HG03066 (cell line): ENCODE data around the gene SH2D3C.
A peak's percentile ranks its signal among the peaks of the same experiment; 100 is the strongest.

ENCODE experiments used
- ATAC-seq: cut with Tn5 transposase; IDR thresholded peaks from one replicate; pipeline ENCODE4 v1.9.1; 2021; ENCODE audit warnings: low read depth; ENCODE audit not compliant: unreplicated experiment

The SH2D3C gene

GRCh38 chr9:127808347-127809001 lies 30.0 kb upstream of the SH2D3C start:
- ATAC-seq, result no peak

GRCh38 chr9:127806871-127807270 lies 28.4 kb upstream of the SH2D3C start:
- no peak for ATAC-seq

DNA sequence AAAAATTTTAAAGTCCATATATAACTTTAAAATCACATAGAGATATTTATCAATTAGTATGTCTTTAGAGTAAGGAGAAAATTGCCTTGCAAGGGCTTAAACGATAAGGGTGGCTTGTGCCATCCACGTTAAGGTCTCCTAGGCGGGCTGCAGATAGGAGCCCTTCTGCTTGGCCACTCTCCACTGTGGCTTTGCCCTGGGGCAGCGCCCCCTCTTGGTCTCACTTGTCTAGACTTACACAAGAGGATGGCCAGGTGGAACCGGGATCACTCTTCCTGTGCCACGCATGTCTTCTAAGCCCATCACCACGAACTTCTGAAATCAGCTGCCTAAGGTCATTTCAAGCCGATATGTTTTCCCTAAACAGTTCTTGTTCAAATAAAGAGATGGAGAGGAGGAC lies 27.2 kb upstream of the SH2D3C start:
- ATAC-seq, result no peak

GRCh38 chr9:127803507-127804352 lies 25.3 kb upstream of the SH2D3C start:
- ATAC-seq, result no peak

GRCh38 chr9:127802576-127803443 lies 24.3 kb upstream of the SH2D3C start, which contains the start of gene FPGS:
TSS of gene FPGS (plus strand) at chr9:127802882. CDS start at chr9:127802925, 43 bp downstream.
- ATAC-seq, result peak; percentile 79

GRCh38 chr9:127801955-127802575 lies 23.6 kb upstream of the SH2D3C start:
- no peak for ATAC-seq

- ATAC-seq, result no peak
These were observed 18.4 kb upstream of the SH2D3C start for GRCh38 chr9:127796852-127797370.

DNA sequence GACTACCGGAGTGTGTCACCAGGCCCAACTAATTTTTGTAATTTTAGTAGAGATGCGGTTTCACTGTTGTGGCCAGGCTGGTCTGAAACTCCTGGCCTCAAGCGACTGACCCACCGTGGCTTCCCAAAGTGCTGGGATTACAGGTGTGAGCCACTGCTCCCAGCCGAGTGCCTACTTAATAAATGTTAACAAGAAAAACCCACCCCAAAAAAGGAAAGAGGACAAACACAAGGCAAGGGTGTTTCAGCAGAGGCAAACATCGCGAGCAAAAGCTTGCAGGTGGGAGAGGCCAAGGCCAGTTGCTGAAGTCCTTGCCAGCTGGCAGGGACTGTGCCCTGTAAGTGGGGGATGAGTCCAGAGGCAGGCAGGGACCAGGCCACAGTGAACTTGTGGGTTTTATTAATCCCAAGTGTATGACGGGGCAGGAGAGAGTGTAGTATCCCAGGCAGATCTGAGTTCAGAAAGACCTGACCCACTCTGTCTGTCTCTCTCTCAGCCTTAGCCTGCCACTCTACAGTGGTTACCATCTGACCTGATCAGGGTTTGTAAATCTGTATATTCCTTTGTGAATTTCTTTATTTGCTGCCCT lies 17.9 kb upstream of the SH2D3C start:
- ATAC-seq, result no peak

DNA sequence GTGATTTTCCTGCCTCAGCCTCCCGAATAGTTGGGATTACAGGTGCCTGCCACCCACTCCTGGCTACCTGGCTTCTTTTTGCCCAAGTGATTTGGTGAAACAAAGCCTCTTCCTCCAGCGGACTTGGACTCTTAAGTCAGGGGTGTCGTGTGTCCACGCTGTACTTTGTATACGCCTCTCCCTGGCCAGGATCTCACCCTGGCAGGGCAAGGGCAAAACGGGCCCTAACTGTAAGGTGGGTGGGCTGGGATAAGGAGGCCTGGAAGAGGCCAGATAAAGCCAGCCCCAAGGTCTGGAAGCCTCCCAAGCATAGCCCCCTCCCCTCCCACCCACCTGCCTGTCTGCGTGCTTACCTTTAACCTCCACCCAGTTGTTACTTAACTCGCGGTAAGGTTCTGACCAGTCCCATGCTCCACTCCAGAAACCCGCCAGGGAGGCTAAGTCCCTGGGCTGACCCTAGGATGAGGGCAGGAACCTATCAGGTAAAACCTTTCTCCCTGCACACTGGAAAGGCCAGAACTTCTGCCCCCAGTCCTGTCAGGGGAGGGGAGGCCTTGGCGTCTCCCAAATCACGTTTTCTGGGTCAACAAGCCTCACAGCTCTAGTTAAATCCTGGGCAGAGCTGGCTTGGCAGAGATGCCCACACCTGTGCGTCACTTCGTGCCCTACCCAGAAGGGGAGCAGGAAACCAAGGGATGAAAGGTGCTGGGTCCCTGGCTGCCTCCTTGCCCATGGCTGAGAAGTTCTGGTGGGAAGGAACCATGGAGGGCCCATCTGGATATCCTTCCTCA lies 15.7 kb upstream of the SH2D3C start:
- no peak for ATAC-seq

DNA sequence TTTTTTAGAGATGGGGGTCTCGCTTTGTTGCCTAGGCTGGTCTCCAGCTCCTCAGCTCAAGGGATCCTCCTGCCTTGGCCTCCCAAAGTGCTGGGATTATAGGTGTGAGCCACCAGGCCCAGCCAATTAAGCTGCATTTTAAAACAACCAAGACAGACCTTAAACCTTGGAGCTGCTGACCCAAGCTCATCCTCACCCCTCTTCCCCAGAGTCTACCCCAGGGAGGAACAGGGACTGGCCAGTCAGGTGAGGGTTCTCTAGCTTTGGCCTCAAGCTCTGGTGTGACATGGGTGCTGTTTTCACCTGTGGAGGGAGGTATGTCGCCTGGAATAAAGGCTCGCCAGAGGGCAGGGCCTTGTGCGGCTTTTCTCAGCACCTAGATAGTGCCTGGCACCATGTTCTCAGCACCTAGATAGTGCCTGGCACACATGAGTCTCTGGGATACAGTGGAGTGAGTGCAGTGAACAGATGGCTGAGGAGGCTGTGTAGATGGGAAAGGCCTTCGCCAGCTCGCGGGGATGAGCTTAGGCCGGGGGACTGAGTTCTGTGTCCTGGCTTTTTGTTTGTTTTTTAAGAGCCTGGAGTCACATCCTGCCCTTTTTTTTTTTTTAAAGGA lies 14.7 kb upstream of the SH2D3C start:
- no peak for ATAC-seq

GRCh38 chr9:127792417-127793031 lies 14.1 kb upstream of the SH2D3C start:
- no peak for ATAC-seq

- ATAC-seq, result no peak
These were observed 12.6 kb upstream of the SH2D3C start for GRCh38 chr9:127791085-127791484.

DNA sequence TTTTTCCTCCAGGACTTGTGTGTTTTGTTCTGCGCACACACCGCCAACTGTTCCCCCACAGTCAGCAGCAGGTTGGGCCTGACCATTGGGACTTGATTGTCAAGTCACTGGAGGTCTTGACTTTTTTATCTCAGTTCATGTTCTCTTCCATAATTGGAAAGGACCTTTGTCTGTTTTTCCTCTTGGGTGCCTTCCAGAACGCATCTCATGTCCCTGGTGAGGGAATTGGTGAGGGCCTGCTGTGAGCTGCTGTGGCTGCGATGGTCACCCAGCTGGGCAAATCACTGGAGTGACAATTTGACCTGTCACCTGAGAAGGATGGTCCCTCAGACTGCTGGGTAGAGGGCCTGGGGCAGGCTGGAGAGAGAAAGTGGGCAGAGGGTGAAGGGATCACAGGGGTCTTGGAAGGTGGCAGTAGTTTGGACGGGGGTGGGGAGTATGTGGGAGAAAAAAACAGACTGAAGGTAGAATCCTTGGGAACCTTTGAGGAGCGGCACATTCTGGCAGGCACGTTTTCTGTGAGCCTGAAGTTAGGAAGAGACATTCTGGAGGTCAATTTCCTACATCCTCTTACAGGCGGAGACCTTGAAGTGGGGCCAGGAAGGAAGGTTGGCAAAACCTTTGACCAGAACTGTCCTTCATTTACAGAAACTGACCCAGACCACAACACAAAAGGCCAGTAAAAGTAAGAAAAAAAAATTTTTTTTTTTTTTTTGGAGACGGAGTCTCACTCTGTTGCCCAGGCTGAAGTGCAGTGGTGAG lies 11.8 kb upstream of the SH2D3C start:
- ATAC-seq, result no peak

DNA sequence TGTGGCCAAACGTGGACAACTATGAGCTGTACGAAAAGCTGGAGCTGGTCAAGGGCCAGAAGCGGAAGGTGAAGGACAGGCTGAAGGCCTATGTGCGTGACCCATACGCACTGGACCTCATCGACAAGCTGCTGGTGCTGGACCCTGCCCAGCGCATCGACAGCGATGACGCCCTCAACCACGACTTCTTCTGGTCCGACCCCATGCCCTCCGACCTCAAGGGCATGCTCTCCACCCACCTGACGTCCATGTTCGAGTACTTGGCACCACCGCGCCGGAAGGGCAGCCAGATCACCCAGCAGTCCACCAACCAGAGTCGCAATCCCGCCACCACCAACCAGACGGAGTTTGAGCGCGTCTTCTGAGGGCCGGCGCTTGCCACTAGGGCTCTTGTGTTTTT lies 10.7 kb upstream of the SH2D3C start:
- ATAC-seq, result no peak

DNA sequence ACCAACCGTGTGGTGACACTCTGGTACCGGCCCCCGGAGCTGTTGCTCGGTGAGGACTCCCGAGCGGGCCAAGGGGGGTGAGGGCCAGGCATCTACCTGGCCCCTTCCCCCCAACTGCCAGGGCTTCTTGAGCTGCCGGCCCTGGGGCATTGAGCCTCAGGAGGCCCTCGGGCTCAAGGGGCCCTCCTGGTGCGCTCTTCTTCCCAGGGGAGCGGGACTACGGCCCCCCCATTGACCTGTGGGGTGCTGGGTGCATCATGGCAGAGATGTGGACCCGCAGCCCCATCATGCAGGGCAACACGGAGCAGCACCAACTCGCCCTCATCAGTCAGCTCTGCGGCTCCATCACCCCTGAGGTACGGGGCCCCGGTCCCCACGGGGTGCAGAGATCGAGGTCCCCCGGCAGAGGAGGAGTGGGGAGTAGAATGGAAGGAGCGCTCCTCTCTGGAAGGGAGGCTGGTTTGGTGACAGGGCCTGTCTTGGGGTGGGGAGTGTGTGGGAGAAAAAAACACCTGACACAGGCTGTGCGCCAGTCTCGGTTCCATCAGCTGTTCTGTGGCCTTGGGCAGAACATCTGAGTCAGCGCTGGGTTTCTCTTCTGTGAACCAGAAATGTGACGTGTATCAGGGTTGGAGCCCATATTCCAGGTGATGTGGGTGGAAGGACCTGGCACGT lies 10.0 kb upstream of the SH2D3C start:
- no peak for ATAC-seq

DNA sequence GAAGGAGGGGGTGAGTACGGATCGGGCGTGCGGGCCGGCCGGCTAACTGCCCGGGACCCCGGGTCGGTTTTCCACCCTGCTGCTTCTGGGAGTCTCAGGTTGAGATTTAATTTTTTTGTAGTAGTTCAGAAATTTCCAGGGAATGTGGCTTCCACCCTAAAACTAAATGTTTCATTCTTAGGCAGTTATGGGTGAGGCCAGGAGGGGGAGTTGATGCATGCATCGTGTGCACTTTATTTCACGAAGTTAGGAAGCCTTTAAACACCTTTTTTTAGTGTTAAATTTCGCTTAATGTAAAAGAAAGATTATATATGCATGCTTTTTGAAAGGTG lies 8.3 kb upstream of the SH2D3C start:
- no peak for ATAC-seq
